ENCODE measurements around the gene MAD2L2.

Gene MAD2L2

DNA sequence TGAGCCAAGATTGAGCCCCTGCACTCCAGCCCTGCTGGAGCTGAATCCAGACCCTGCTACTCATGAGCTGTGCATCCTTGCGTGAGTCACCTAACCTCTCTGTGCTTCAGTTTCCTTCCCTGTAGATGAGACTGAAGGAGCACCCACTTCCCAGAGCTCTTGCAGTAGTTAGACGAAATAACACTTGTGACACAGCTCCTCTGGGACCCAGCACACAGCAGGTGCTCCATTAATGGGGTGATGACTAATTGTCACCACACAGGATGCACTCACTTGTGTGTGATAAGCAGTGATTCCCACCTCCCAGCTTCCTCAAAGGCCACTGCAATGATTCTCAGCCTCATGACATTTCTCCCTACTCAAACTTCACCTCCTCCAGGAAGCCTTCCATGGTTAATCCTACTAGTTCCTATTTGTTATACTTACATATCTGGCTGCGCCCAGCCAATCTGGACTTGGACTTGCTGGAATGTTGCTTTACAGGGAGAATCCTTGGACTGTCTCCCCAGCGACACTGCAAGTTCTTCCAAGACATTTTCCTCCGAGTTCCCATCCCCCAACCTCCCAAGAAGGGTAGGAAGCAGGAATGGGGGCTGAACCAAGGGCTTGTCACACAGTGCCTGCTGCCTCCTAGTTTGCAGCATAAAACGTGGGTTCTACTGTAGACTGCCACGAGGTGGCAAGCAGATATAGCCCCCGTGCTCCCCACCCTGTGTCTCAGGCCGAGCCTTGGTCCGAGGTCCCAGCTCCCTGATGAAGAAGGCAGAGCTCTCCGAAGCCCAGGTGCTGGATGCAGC is 27.8 kb upstream of the MAD2L2 start:
- no peaks in the 10 kb centered on the region for H3K9me3 ChIP-seq (ENCODE audit: insufficient read depth, low read length)
- no peak overlapping the region for H3K9ac ChIP-seq (ENCODE audit: low read length)
- H3F3A ChIP-seq (ENCODE audit: insufficient read depth) = no peaks in the 10 kb centered on the region
- H3K9me2 ChIP-seq (replicated peaks; ENCODE audit: insufficient read depth, low read length) = no peaks in the 10 kb centered on the region
- no peak overlapping the region for H2AFZ ChIP-seq (ENCODE audit: low read depth, low read length, severe bottlenecking)
- H3K79me2 ChIP-seq (ENCODE audit: insufficient read depth, low read length) = no peaks in the 10 kb centered on the region
- no peak overlapping the region for H3K4me2 ChIP-seq (ENCODE audit: low read depth, low read length, poor library complexity, severe bottlenecking)
- H3K27ac ChIP-seq (ENCODE audit: low read depth, low read length) = no peak overlapping the region
- no peaks in the 10 kb centered on the region for H3K36me3 ChIP-seq (ENCODE audit: low read length)
- no peaks in the 10 kb centered on the region for H4K20me1 ChIP-seq (ENCODE audit: low read depth, low read length)
- no peak overlapping the region for H3K4me3 ChIP-seq (ENCODE audit: insufficient read depth, low read length, poor library complexity, severe bottlenecking)
- no peaks in the 10 kb centered on the region for H3K27me3 ChIP-seq (ENCODE audit: low read length)
- TF ChIP-seq CTCF (IDR thresholded peaks at IDR 0.05; ENCODE audit: insufficient read depth, low read length, poor library complexity, severe bottlenecking) (no peak), EZH2phosphoT487 (conservative IDR thresholded peaks at IDR 0.05; ENCODE audit: low read length) (no peak)

GRCh38 chr1:11707621-11708276 is 26.8 kb upstream of the MAD2L2 start:
- Histone ChIP-seq H3K9me3 (ENCODE audit: insufficient read depth, low read length) (no peaks in the 10 kb centered on the region), H3K4me3 (ENCODE audit: insufficient read depth, low read length, poor library complexity, severe bottlenecking) (no peak overlapping the region), H3K9me2 (replicated peaks; ENCODE audit: insufficient read depth, low read length) (no peaks in the 10 kb centered on the region), H2AFZ (ENCODE audit: low read depth, low read length, severe bottlenecking) (no peak overlapping the region), H3F3A (ENCODE audit: insufficient read depth) (no peaks in the 10 kb centered on the region), H3K36me3 (ENCODE audit: low read length) (no peaks in the 10 kb centered on the region), H3K79me2 (ENCODE audit: insufficient read depth, low read length) (no peaks in the 10 kb centered on the region), H3K27ac (ENCODE audit: low read depth, low read length) (no peak overlapping the region), H3K27me3 (ENCODE audit: low read length) (no peaks in the 10 kb centered on the region), H3K9ac (ENCODE audit: low read length) (no peak overlapping the region), H4K20me1 (ENCODE audit: low read depth, low read length) (no peaks in the 10 kb centered on the region), H3K4me2 (ENCODE audit: low read depth, low read length, poor library complexity, severe bottlenecking) (no peak overlapping the region)
- no peak for TF ChIP-seq CTCF (IDR thresholded peaks at IDR 0.05; ENCODE audit: insufficient read depth, low read length, poor library complexity, severe bottlenecking)
- TF ChIP-seq EZH2phosphoT487 (conservative IDR thresholded peaks at IDR 0.05; ENCODE audit: low read length) = no peak

GRCh38 chr1:11706292-11706691 is 25.3 kb upstream of the MAD2L2 start:
- Histone ChIP-seq H2AFZ (ENCODE audit: low read depth, low read length, severe bottlenecking) (no peak overlapping the region), H3K4me2 (ENCODE audit: low read depth, low read length, poor library complexity, severe bottlenecking) (no peak overlapping the region), H3K27ac (ENCODE audit: low read depth, low read length) (no peak overlapping the region), H3K9me2 (replicated peaks; ENCODE audit: insufficient read depth, low read length) (no peaks in the 10 kb centered on the region), H3K36me3 (ENCODE audit: low read length) (no peaks in the 10 kb centered on the region), H4K20me1 (ENCODE audit: low read depth, low read length) (no peaks in the 10 kb centered on the region), H3K9me3 (ENCODE audit: insufficient read depth, low read length) (no peaks in the 10 kb centered on the region), H3K79me2 (ENCODE audit: insufficient read depth, low read length) (no peaks in the 10 kb centered on the region), H3K4me3 (ENCODE audit: insufficient read depth, low read length, poor library complexity, severe bottlenecking) (no peak overlapping the region), H3F3A (ENCODE audit: insufficient read depth) (no peaks in the 10 kb centered on the region), H3K27me3 (ENCODE audit: low read length) (no peaks in the 10 kb centered on the region), H3K9ac (ENCODE audit: low read length) (no peak overlapping the region)
- TF ChIP-seq CTCF (IDR thresholded peaks at IDR 0.05; ENCODE audit: insufficient read depth, low read length, poor library complexity, severe bottlenecking) (no peak), EZH2phosphoT487 (conservative IDR thresholded peaks at IDR 0.05; ENCODE audit: low read length) (no peak)
